GM23338 (cell line): ENCODE results near the gene SLC25A47. TPM values are rescaled to one million over a fixed set of nuclear protein-coding genes. Genes with fewer than 3 reads are reported as not detected.

Experiments
- ATAC-seq: fragments of 200-7000 bp; cut with Tn5 transposase; 3 replicates; pipeline ENCODE4 v1.9.1; 2020
- DNase-seq: peaks from one replicate; pipeline ENCODE4 v3.0.0-alpha.2; 2015; ENCODE audit warnings: low spot score
- H2AFZ ChIP-seq: fragments of 200-600 bp; sonication (generic); 2 replicates; pipeline ENCODE4 v1.8.0; 2016; ENCODE audit warnings: antibody characterized with exemption, mild to moderate bottlenecking, moderate library complexity
- H3F3A ChIP-seq: fragments of 200-600 bp; sonication (generic); replicated peaks from 2 replicates; pipeline ENCODE4 v1.8.0; 2017; ENCODE audit warnings: antibody characterized with exemption, mixed run types, low read depth
- H3K27ac ChIP-seq: fragments of 200-600 bp; sonication (generic); 2 replicates; pipeline ENCODE4 v1.6.1; 2016; ENCODE audit warnings: low read depth
- H3K27me3 ChIP-seq: fragments of 200-600 bp; sonication (generic); 2 replicates; pipeline ENCODE4 v1.8.0; 2016; ENCODE audit warnings: mild to moderate bottlenecking, mixed run types, moderate library complexity; ENCODE audit not compliant: insufficient read depth
- H3K36me3 ChIP-seq: fragments of 200-600 bp; sonication (generic); 2 replicates; pipeline ENCODE4 v1.8.0; 2016; ENCODE audit warnings: mild to moderate bottlenecking; ENCODE audit not compliant: insufficient read depth
- H3K4me1 ChIP-seq: fragments of 200-600 bp; sonication (generic); 2 replicates; pipeline ENCODE4 v1.8.0; 2016; ENCODE audit warnings: mild to moderate bottlenecking, moderate library complexity; ENCODE audit not compliant: insufficient read depth
- H3K4me2 ChIP-seq: fragments of 200-600 bp; sonication (generic); 2 replicates; pipeline ENCODE4 v1.7.1; 2017; ENCODE audit warnings: mixed run types
- H3K4me3 ChIP-seq: fragments of 200-600 bp; sonication (generic); 2 replicates; pipeline ENCODE4 v1.6.1; 2016; ENCODE audit warnings: mixed run types
- H3K79me2 ChIP-seq: fragments of 200-600 bp; sonication (generic); replicated peaks from 2 replicates; pipeline ENCODE4 v1.8.0; 2017; ENCODE audit warnings: mild to moderate bottlenecking; ENCODE audit not compliant: insufficient read depth
- H3K9me2 ChIP-seq: fragments of 200-600 bp; sonication (generic); 2 replicates; pipeline ENCODE4 v1.8.0; 2017; ENCODE audit not compliant: insufficient read depth
- H4K20me1 ChIP-seq: fragments of 200-600 bp; sonication (generic); replicated peaks from 2 replicates; pipeline ENCODE4 v1.8.0; 2017; ENCODE audit warnings: mild to moderate bottlenecking; ENCODE audit not compliant: insufficient read depth
- H3K27ac Mint-ChIP-seq: 2 replicates; pipeline ENCODE4 v1.8.0; 2020; ENCODE audit warnings: inconsistent platforms, mild to moderate bottlenecking, moderate library complexity, mixed read lengths
- H3K27me3 Mint-ChIP-seq: 3 replicates; pipeline ENCODE4 v1.8.0; 2022; ENCODE audit warnings: low read depth, mild to moderate bottlenecking, moderate library complexity, mixed read lengths, inconsistent platforms; ENCODE audit not compliant: insufficient read depth, poor library complexity
- H3K36me3 Mint-ChIP-seq: 3 replicates; pipeline ENCODE4 v1.8.0; 2021; ENCODE audit warnings: low read depth, mild to moderate bottlenecking, inconsistent platforms, moderate library complexity, mixed read lengths
- H3K4me1 Mint-ChIP-seq: 3 replicates; pipeline ENCODE4 v1.8.0; 2020; ENCODE audit warnings: mild to moderate bottlenecking, inconsistent platforms, mixed read lengths
- H3K4me3 Mint-ChIP-seq: 3 replicates; pipeline ENCODE4 v1.8.0; 2021; ENCODE audit warnings: moderate library complexity, mild to moderate bottlenecking, inconsistent platforms, mixed read lengths
- H3K9me3 Mint-ChIP-seq: 3 replicates; pipeline ENCODE4 v1.8.0; 2020; ENCODE audit warnings: moderate library complexity, mild to moderate bottlenecking, inconsistent platforms, mixed read lengths
- CREB1 ChIP-seq: fragments of 250-450 bp; sonication (Bioruptor Pico); IDR thresholded peaks from 2 replicates; pipeline ENCODE4 v1.5.0; 2020; ENCODE audit warnings: low read depth, mild to moderate bottlenecking, moderate library complexity
- CTCF ChIP-seq, 2 experiments: fragments of 200-600 bp in 1 of 2; sonication (generic) in 1 of 2; conservative IDR thresholded peaks; 2 replicates each; pipeline versions ENCODE4 v1.5.1 to v1.6.1; 2016 to 2017; ENCODE audit warnings: antibody characterized with exemption in 2 of 2, low read depth in 2 of 2, mild to moderate bottlenecking in 2 of 2, moderate library complexity in 1 of 2
- EZH2 ChIP-seq: fragments of 200-600 bp; sonication (generic); IDR thresholded peaks from one replicate; pipeline ENCODE4 v1.8.0; 2017; ENCODE audit warnings: antibody characterized with exemption, mild to moderate bottlenecking, low read depth; ENCODE audit not compliant: unreplicated experiment
- EZH2phosphoT487 ChIP-seq: fragments of 200-600 bp; sonication (generic); IDR thresholded peaks from one replicate; pipeline ENCODE4 v1.8.1; 2018; ENCODE audit warnings: antibody characterized with exemption; ENCODE audit not compliant: unreplicated experiment
- JUNB ChIP-seq: IDR thresholded peaks from one replicate; pipeline ENCODE4 v1.6.1; 2016; ENCODE audit warnings: antibody characterized with exemption; ENCODE audit not compliant: unreplicated experiment
- NANOG ChIP-seq: IDR thresholded peaks from 2 replicates; pipeline ENCODE4 v1.6.1; 2016; ENCODE audit warnings: antibody characterized with exemption, borderline replicate concordance
- POLR2AphosphoS5 ChIP-seq: IDR thresholded peaks from 2 replicates; pipeline ENCODE4 v1.6.1; 2016; ENCODE audit warnings: antibody characterized with exemption, low read depth
- STAT1 ChIP-seq: IDR thresholded peaks from one replicate; pipeline ENCODE4 v1.6.1; 2016; ENCODE audit warnings: antibody characterized with exemption; ENCODE audit not compliant: unreplicated experiment
- ZNF114 ChIP-seq: fragments of 250-450 bp; sonication (Bioruptor Pico); IDR thresholded peaks from 2 replicates; pipeline ENCODE4 v1.5.0; 2020; ENCODE audit warnings: mild to moderate bottlenecking, moderate library complexity
- ZNF331 ChIP-seq: fragments of 250-450 bp; sonication (Bioruptor Pico); IDR thresholded peaks from 2 replicates; pipeline ENCODE4 v1.5.0; 2020; ENCODE audit warnings: low read depth, mild to moderate bottlenecking, moderate library complexity
- long read RNA-seq: library from polyadenylated mRNA; unstranded; transcript quantifications from one replicate; pipeline ENCODE4 v2.0.0, GENCODE V29; 2020; ENCODE audit not compliant: unreplicated experiment
- polyA plus RNA-seq: library from polyadenylated mRNA; unstranded; fragments of >200 nt; fragmentation: Nextera tagmentation; extraction: Ambion mirVana; gene quantifications from 2 replicates; pipeline ENCODE4 v1.2.1, GENCODE V29; 2016
- total RNA-seq: library from RNA; depleted of rRNA; stranded (reverse); fragments of >200 nt; shearing (Covaris generic); gene quantifications from 2 replicates; pipeline ENCODE4 v1.2.3, GENCODE V29; 2014; rRNA removed
- TF ChIP-seq, protein P1 (sequence below): IDR thresholded peaks from one replicate; pipeline ENCODE4 v1.6.1; 2018; ENCODE audit warnings: antibody characterized with exemption; ENCODE audit not compliant: unreplicated experiment
- TF ChIP-seq, protein P2 (sequence below): fragments of 250-450 bp; sonication (Bioruptor Pico); IDR thresholded peaks from 2 replicates; pipeline ENCODE4 v1.5.0; 2020; ENCODE audit warnings: mild to moderate bottlenecking, moderate library complexity
- TF ChIP-seq, protein P3 (sequence below): IDR thresholded peaks from 2 replicates; pipeline ENCODE4 v1.6.1; 2016; ENCODE audit warnings: antibody characterized with exemption

SLC25A47 gene
- total RNA-seq (not detected in 2 replicates), polyA plus RNA-seq (not detected in 2 replicates)
- long read RNA-seq: 0 reads

- DNase-seq: no peak
- Histone ChIP-seq H3K27ac (no peak within 1 kb of the TSS), H3K4me2 (no peak within 1 kb of the TSS), H4K20me1 (no peaks in the 10 kb centered on the region), H3K4me1 (no peaks in the 10 kb centered on the region), H3K4me3 (no peak within 1 kb of the TSS), H3K9me2 (no peaks in the 10 kb centered on the region), H2AFZ (no peak within 1 kb of the TSS), H3K79me2 (no peaks in the 10 kb centered on the region), H3K27me3 (no peaks in the 10 kb centered on the region), H3F3A (no peaks in the 10 kb centered on the region), H3K36me3 (no peaks in the 10 kb centered on the region)
- no peak within 1 kb of the TSS for H3K4me3 Mint-ChIP-seq
- TF ChIP-seq, protein P1, sequence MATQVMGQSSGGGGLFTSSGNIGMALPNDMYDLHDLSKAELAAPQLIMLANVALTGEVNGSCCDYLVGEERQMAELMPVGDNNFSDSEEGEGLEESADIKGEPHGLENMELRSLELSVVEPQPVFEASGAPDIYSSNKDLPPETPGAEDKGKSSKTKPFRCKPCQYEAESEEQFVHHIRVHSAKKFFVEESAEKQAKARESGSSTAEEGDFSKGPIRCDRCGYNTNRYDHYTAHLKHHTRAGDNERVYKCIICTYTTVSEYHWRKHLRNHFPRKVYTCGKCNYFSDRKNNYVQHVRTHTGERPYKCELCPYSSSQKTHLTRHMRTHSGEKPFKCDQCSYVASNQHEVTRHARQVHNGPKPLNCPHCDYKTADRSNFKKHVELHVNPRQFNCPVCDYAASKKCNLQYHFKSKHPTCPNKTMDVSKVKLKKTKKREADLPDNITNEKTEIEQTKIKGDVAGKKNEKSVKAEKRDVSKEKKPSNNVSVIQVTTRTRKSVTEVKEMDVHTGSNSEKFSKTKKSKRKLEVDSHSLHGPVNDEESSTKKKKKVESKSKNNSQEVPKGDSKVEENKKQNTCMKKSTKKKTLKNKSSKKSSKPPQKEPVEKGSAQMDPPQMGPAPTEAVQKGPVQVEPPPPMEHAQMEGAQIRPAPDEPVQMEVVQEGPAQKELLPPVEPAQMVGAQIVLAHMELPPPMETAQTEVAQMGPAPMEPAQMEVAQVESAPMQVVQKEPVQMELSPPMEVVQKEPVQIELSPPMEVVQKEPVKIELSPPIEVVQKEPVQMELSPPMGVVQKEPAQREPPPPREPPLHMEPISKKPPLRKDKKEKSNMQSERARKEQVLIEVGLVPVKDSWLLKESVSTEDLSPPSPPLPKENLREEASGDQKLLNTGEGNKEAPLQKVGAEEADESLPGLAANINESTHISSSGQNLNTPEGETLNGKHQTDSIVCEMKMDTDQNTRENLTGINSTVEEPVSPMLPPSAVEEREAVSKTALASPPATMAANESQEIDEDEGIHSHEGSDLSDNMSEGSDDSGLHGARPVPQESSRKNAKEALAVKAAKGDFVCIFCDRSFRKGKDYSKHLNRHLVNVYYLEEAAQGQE: no peak
- TF ChIP-seq CTCF (conservative IDR thresholded peaks at IDR 0.05; ENCODE audit: low read depth in 2 of 2): no peak
- no peak for TF ChIP-seq ZNF114 (CRISPR knock-in tag)
- TF ChIP-seq, protein P2, sequence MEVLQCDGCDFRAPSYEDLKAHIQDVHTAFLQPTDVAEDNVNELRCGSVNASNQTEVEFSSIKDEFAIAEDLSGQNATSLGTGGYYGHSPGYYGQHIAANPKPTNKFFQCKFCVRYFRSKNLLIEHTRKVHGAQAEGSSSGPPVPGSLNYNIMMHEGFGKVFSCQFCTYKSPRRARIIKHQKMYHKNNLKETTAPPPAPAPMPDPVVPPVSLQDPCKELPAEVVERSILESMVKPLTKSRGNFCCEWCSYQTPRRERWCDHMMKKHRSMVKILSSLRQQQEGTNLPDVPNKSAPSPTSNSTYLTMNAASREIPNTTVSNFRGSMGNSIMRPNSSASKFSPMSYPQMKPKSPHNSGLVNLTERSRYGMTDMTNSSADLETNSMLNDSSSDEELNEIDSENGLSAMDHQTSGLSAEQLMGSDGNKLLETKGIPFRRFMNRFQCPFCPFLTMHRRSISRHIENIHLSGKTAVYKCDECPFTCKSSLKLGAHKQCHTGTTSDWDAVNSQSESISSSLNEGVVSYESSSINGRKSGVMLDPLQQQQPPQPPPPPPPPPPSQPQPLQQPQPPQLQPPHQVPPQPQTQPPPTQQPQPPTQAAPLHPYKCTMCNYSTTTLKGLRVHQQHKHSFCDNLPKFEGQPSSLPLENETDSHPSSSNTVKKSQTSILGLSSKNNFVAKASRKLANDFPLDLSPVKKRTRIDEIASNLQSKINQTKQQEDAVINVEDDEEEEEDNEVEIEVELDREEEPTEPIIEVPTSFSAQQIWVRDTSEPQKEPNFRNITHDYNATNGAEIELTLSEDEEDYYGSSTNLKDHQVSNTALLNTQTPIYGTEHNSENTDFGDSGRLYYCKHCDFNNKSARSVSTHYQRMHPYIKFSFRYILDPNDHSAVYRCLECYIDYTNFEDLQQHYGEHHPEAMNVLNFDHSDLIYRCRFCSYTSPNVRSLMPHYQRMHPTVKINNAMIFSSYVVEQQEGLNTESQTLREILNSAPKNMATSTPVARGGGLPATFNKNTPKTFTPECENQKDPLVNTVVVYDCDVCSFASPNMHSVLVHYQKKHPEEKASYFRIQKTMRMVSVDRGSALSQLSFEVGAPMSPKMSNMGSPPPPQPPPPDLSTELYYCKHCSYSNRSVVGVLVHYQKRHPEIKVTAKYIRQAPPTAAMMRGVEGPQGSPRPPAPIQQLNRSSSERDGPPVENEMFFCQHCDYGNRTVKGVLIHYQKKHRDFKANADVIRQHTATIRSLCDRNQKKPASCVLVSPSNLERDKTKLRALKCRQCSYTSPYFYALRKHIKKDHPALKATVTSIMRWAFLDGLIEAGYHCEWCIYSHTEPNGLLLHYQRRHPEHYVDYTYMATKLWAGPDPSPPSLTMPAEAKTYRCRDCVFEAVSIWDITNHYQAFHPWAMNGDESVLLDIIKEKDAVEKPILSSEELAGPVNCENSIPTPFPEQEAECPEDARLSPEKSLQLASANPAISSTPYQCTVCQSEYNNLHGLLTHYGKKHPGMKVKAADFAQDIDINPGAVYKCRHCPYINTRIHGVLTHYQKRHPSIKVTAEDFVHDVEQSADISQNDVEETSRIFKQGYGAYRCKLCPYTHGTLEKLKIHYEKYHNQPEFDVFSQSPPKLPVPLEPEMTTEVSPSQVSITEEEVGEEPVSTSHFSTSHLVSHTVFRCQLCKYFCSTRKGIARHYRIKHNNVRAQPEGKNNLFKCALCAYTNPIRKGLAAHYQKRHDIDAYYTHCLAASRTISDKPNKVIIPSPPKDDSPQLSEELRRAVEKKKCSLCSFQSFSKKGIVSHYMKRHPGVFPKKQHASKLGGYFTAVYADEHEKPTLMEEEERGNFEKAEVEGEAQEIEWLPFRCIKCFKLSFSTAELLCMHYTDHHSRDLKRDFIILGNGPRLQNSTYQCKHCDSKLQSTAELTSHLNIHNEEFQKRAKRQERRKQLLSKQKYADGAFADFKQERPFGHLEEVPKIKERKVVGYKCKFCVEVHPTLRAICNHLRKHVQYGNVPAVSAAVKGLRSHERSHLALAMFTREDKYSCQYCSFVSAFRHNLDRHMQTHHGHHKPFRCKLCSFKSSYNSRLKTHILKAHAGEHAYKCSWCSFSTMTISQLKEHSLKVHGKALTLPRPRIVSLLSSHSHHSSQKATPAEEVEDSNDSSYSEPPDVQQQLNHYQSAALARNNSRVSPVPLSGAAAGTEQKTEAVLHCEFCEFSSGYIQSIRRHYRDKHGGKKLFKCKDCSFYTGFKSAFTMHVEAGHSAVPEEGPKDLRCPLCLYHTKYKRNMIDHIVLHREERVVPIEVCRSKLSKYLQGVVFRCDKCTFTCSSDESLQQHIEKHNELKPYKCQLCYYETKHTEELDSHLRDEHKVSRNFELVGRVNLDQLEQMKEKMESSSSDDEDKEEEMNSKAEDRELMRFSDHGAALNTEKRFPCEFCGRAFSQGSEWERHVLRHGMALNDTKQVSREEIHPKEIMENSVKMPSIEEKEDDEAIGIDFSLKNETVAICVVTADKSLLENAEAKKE: no peak
- no peak for TF ChIP-seq JUNB
- TF ChIP-seq CREB1 (CRISPR knock-in tag): no peak
- no peak for TF ChIP-seq EZH2phosphoT487
- TF ChIP-seq NANOG: no peak
- TF ChIP-seq, protein P3, sequence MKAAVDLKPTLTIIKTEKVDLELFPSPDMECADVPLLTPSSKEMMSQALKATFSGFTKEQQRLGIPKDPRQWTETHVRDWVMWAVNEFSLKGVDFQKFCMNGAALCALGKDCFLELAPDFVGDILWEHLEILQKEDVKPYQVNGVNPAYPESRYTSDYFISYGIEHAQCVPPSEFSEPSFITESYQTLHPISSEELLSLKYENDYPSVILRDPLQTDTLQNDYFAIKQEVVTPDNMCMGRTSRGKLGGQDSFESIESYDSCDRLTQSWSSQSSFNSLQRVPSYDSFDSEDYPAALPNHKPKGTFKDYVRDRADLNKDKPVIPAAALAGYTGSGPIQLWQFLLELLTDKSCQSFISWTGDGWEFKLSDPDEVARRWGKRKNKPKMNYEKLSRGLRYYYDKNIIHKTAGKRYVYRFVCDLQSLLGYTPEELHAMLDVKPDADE: no peak
- no peak for TF ChIP-seq STAT1
- TF ChIP-seq POLR2AphosphoS5: no peak
- TF ChIP-seq EZH2: no peak
- no peak for TF ChIP-seq ZNF331
- peaks cover 3% of the 10 kb centered on the region; the same call in 2 of the 3 replicates for H3K4me1 Mint-ChIP-seq
- no peak for ATAC-seq
- H3K27ac Mint-ChIP-seq: no peak within 1 kb of the TSS
- H3K36me3 Mint-ChIP-seq: no peaks in the 10 kb centered on the region; the same call in 2 of the 3 replicates
- H3K27me3 Mint-ChIP-seq: peaks cover 12% of the 10 kb centered on the region
- H3K9me3 Mint-ChIP-seq: no peaks in the 10 kb centered on the region
Observed at GRCh38 chr14:100323121-100323941, at the start of gene SLC25A47. Gene SLC25A47, plus strand, starts transcription at chr14:100323339. Its CDS starts 76 bp downstream, at chr14:100323415.
